Activated effector memory CD4-positive, alpha-beta T cell treated with anti-CD3 and anti-CD28 coated beads, Interleukin-2, amount 50 U/mL, for 16 hours (primary cell): ENCODE data around the gene KCTD17.

Experiments
- DNase-seq: peaks from one replicate; pipeline ENCODE4 v3.0.0-alpha.2; 2020

The KCTD17 gene

GRCh38 chr22:37107816-37108621 is 56.5 kb downstream of the KCTD17 start:
- DNase-seq: no peak

- DNase-seq: no peak
Measured at GRCh38 chr22:37109242-37109917, 57.8 kb downstream of the KCTD17 start, which contains the start of gene TMPRSS6. TSS of gene TMPRSS6 (minus strand) at chr22:37109713. CDS start at chr22:37103417, 6,296 bp downstream.

GRCh38 chr22:37111156-37111717 is 59.7 kb downstream of the KCTD17 start:
- no peak for DNase-seq

GRCh38 chr22:37112084-37112728 is 60.7 kb downstream of the KCTD17 start:
- DNase-seq: no peak
